ENCODE data around the gene FZD7. TPM values are rescaled to one million over a fixed set of nuclear protein-coding genes. Genes with fewer than 3 reads are reported as not detected.

The FZD7 gene
- total RNA-seq, 3 donors from 2014 or later, result 4.8 to 84.3 (median 5.9) TPM

GRCh38 chr2:202019689-202020450 is 13.8 kb upstream of the FZD7 start:
- Histone ChIP-seq H3K9me3 (no peaks in the 10 kb centered on the region), H3K36me3 (ENCODE audit: low read depth) (no peaks in the 10 kb centered on the region), H3K4me3 (no peak overlapping the region), H3K4me1 (ENCODE audit: low read depth) (no peaks in the 10 kb centered on the region)
- ATAC-seq (no peak), DNase-seq (no peak)
- intact Hi-C loops (cut with DNase I, micrococcal nuclease), result no loop called here
- no peak for TF ChIP-seq CTCF (IDR thresholded peaks at IDR 0.05)

- no peak for ATAC-seq
- no peak for TF ChIP-seq CTCF (IDR thresholded peaks at IDR 0.05)
- no peak for DNase-seq
- Histone ChIP-seq H3K4me3 (no peak overlapping the region), H3K9me3 (no peaks in the 10 kb centered on the region), H3K4me1 (ENCODE audit: low read depth) (no peaks in the 10 kb centered on the region), H3K36me3 (ENCODE audit: low read depth) (no peaks in the 10 kb centered on the region)
- intact Hi-C loops (cut with DNase I, micrococcal nuclease), result no loop called here
These were observed 10.9 kb upstream of the FZD7 start for GRCh38 chr2:202022755-202023154.

- DNase-seq (no peak), ATAC-seq (no peak)
- no peaks in the 10 kb centered on the region for H3K4me1 ChIP-seq (ENCODE audit: low read depth)
- TF ChIP-seq CTCF (IDR thresholded peaks at IDR 0.05), result no peak
- H3K4me3 ChIP-seq, result no peak overlapping the region
- no peaks in the 10 kb centered on the region for H3K36me3 ChIP-seq (ENCODE audit: low read depth)
- intact Hi-C loops (cut with DNase I, micrococcal nuclease), result no loop called here
- H3K9me3 ChIP-seq, result no peaks in the 10 kb centered on the region
These were observed 10.3 kb upstream of the FZD7 start for GRCh38 chr2:202023198-202023903.

- intact Hi-C loops (cut with DNase I, micrococcal nuclease), result no loop called here
- Histone ChIP-seq H3K4me3 (no peak overlapping the region), H3K4me1 (ENCODE audit: low read depth) (no peaks in the 10 kb centered on the region), H3K9me3 (no peaks in the 10 kb centered on the region), H3K36me3 (ENCODE audit: low read depth) (no peaks in the 10 kb centered on the region)
- ATAC-seq (no peak), DNase-seq (no peak)
- TF ChIP-seq CTCF (IDR thresholded peaks at IDR 0.05), result no peak
These were observed 9.8 kb upstream of the FZD7 start for GRCh38 chr2:202023904-202024266.

- H3K4me3 ChIP-seq, result no peak overlapping the region
- DNase-seq (no peak), ATAC-seq (no peak)
- no peaks in the 10 kb centered on the region for H3K4me1 ChIP-seq (ENCODE audit: low read depth)
- TF ChIP-seq CTCF (IDR thresholded peaks at IDR 0.05), result no peak
- H3K36me3 ChIP-seq (ENCODE audit: low read depth), result no peaks in the 10 kb centered on the region
- H3K9me3 ChIP-seq, result no peaks in the 10 kb centered on the region
- intact Hi-C loops (cut with DNase I, micrococcal nuclease), result no loop called here
These were observed 8.8 kb upstream of the FZD7 start for GRCh38 chr2:202024871-202025270.
